ENCODE data around the gene DIP2C. TPM values are rescaled to one million over a fixed set of nuclear protein-coding genes. Genes with fewer than 3 reads are reported as not detected.

DIP2C gene
- total and polyA plus RNA-seq, 2 donors from 2014 or later, result 6.2 to 22.6 TPM

- Histone ChIP-seq H3K27me3 (ENCODE audit: control insufficient read depth, insufficient read depth, low read length) (no peaks in the 10 kb centered on the region), H3K27ac (ENCODE audit: low read depth in 2 of 2, low read length in 2 of 2) (no peak overlapping the region), H3K9me3 (ENCODE audit: control insufficient read depth in 2 of 3, insufficient read depth in 1 of 3, low read length in 3 of 3) (no peaks in the 10 kb centered on the region), H3K36me3 (ENCODE audit: control insufficient read depth in 2 of 3, insufficient read depth in 3 of 3, low read length in 3 of 3) (peaks cover 0 to 75% (median 33%) of the 10 kb centered on the region in 3 donors), H3K9ac (ENCODE audit: low read length in 3 of 3) (no peak overlapping the region), H3K4me3 (ENCODE audit: low read length in 3 of 3) (no peak overlapping the region), H3K4me1 (ENCODE audit: control insufficient read depth in 2 of 3, insufficient read depth in 2 of 3, low read depth in 1 of 3, low read length in 3 of 3) (no peaks in the 10 kb centered on the region)
- FAIRE-seq, result no peak
- no peak for DNase-seq
- no peak for TF ChIP-seq CTCF (IDR thresholded peaks at IDR 0.05; ENCODE audit: borderline replicate concordance, extremely low read depth, insufficient read depth)
- intact Hi-C loops (cut with DNase I), result no loop called here
Observed at GRCh38 chr10:283916-284356, 405.5 kb downstream of the DIP2C start.

DNA sequence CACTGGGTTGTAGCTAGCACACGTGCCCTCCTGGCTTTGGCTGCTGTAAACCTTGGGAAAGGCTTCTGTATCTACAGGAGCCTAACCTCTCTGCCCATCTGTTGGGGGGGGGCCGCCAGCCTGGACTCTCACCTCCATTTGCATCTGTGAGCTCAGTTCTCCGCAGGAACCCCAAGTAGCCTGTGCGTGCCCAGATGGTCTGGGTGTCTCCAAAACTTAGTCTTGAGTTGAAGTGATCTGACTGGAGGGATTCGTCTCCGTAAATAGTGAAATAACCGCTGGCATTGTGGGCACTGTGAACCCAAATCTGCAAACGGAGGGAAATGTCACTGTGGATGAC is 406.4 kb downstream of the DIP2C start:
- Histone ChIP-seq H3K36me3 (ENCODE audit: control insufficient read depth in 2 of 3, insufficient read depth in 3 of 3, low read length in 3 of 3) (peaks cover 0 to 77% (median 32%) of the 10 kb centered on the region in 3 donors), H3K4me1 (ENCODE audit: control insufficient read depth in 2 of 3, insufficient read depth in 2 of 3, low read depth in 1 of 3, low read length in 3 of 3) (no peaks in the 10 kb centered on the region), H3K27ac (ENCODE audit: low read depth in 2 of 2, low read length in 2 of 2) (no peak overlapping the region), H3K9ac (ENCODE audit: low read length in 3 of 3) (no peak overlapping the region), H3K27me3 (ENCODE audit: control insufficient read depth, insufficient read depth, low read length) (no peaks in the 10 kb centered on the region), H3K9me3 (ENCODE audit: control insufficient read depth in 2 of 3, insufficient read depth in 1 of 3, low read length in 3 of 3) (no peaks in the 10 kb centered on the region), H3K4me3 (ENCODE audit: low read length in 3 of 3) (no peak overlapping the region)
- DNase-seq (no peak), FAIRE-seq (no peak)
- no peak for TF ChIP-seq CTCF (IDR thresholded peaks at IDR 0.05; ENCODE audit: borderline replicate concordance, extremely low read depth, insufficient read depth)
- intact Hi-C loops (cut with DNase I), result no loop called here

DNA sequence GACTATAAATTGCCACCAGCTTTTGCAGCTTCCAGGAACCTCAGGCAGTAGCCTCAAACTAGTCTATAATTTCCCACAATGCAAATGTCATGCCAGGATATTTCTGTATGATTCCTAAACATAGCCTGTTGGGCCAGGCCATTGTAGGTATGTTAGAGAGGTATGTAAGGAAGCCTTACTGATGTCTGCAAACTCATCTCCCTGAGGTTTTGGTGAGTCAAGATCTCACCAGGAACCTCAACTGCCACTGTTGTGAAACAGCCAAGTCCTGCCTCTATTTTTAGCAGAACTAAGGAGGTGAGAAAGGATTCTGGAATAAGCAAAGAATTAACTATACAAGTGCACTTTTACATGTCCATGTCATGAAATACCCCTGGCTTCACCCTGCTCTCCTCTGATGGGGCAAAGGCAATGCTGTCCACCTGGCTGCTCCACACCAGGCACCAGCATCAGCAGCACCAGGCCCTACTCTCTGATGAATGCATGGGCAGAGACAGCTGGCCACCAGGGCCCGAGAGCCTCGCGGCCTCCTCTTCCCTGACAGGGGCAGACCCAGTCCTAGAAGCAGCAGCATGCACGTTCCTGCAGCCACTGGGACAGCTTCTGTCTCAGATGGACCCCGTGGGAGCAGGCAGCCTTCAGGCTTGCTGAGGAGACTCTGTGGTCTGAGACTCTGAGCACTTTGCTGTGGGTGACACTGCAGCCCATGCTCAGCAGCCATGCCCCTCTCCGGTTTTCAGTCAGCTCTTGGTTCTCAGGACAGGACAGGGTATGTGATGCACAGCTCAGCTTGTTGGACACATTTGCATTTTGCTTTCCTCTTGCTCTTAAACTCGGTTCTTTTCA is 407.0 kb downstream of the DIP2C start:
- no peak for DNase-seq
- Histone ChIP-seq H3K9ac (ENCODE audit: low read length in 3 of 3) (no peak overlapping the region), H3K4me3 (ENCODE audit: low read length in 3 of 3) (no peak overlapping the region), H3K4me1 (ENCODE audit: control insufficient read depth in 2 of 3, insufficient read depth in 2 of 3, low read depth in 1 of 3, low read length in 3 of 3) (no peaks in the 10 kb centered on the region), H3K27ac (ENCODE audit: low read depth in 2 of 2, low read length in 2 of 2) (no peak overlapping the region), H3K27me3 (ENCODE audit: control insufficient read depth, insufficient read depth, low read length) (no peaks in the 10 kb centered on the region), H3K36me3 (ENCODE audit: control insufficient read depth in 2 of 3, insufficient read depth in 3 of 3, low read length in 3 of 3) (peaks cover 0 to 77% (median 32%) of the 10 kb centered on the region in 3 donors), H3K9me3 (ENCODE audit: control insufficient read depth in 2 of 3, insufficient read depth in 1 of 3, low read length in 3 of 3) (no peaks in the 10 kb centered on the region)
- no peak for FAIRE-seq
- TF ChIP-seq CTCF (IDR thresholded peaks at IDR 0.05; ENCODE audit: borderline replicate concordance, extremely low read depth, insufficient read depth), result no peak
- intact Hi-C loops (cut with DNase I), result no loop called here

Data from kidney (tissue), 14 donors.